Subcutaneous adipose tissue (tissue), 4 donors: ENCODE results near the gene CCDC71. TPM values are rescaled to one million over a fixed set of nuclear protein-coding genes. Genes with fewer than 3 reads are reported as not detected.

Source experiments
- CTCF ChIP-seq: fragments of 450-650 bp; IDR thresholded peaks from one replicate; pipeline ENCODE4 v1.5.1; 2016; ENCODE audit warnings: low read depth, mild to moderate bottlenecking, control low read depth, antibody characterized with exemption, moderate library complexity
- total RNA-seq, 4 donors: library from RNA; depleted of rRNA; stranded (reverse); fragments of >200 nt; gene quantifications; one replicate each; pipeline ENCODE4 v1.1.0, GENCODE V29; 2016

CCDC71 gene
- total RNA-seq: 10 to 100 TPM; 18.3 to 28.3 (median 25.1) TPM

DNA sequence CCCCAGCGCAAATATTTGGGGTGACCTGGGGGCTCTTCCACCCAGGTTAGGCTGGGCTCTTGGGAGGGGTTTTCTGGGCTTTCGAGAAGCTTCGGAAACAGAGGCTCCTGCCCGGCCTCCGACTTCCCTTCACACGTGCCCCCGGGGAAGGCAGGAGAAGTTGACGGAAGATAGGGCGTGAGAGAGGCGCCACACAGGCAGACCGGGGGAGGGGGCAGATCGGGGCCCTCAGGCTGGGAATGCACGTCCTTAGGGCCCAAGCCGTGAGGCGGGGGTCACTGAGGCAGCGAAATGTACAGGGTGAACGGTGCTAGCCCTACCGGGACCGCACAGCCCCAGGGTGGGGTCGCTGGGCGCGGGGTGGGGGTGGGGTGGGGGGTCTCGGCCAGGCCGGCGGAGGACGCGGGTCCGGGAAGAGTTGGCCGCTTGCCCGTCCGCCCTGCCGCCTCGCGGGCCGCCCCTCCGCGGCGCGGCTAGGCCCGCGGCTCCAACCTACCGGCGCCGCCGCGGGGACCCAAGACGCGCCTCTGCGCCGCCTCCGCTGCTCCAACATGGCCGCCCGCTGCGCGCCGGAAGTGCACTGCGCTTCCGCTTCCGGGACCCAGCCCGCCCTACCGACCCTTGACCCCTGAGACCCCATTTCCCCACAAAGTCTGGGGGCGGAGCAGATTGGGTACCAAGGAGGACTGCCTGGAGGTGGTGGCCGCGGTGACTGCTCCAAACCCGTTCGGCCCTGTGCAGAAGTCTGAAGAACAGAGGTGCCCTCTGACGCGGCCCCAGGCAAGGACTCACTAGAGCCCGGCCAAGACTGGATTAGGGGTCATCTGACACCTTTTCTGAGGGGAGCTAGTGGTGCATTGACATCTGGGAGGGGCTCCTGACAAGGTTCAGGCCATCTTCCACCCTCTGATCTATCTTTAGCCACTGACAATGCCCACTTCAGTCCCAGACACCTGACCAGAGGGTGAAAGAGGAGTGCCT is at the start of gene CCDC71:
CCDC71 (minus strand) TSS at position 561 of the 981 bp plus-strand sequence. CDS start 2,123 bp downstream, outside the sequence.
- TF ChIP-seq CTCF: no peak

DNA sequence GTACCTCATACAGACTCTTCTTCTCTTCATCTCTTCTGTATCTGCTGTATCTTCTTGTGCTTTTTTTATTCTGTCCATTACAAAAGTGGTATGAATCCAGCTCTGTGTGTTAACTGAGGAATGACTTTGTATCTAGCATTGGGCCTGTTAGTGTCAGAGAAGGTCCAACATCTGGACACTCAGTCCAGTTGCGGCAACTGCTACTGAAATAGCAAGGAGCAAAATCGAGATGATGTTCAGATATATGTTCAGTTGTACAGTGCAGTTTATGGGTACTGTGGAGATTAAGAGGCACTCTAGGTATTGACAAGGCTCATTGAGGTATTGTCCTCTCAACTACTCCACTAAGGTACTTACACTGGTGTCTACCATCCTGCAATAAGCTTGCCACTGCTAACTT is 47.9 kb upstream of the CCDC71 start:
- TF ChIP-seq CTCF: no peak

GRCh38 chr3:49213541-49213943 is 47.4 kb upstream of the CCDC71 start:
- TF ChIP-seq CTCF: no peak

- no peak for TF ChIP-seq CTCF
These were observed 33.8 kb upstream of the CCDC71 start for GRCh38 chr3:49199900-49200281.

GRCh38 chr3:49199239-49199899 is 33.2 kb upstream of the CCDC71 start:
- TF ChIP-seq CTCF: no peak

- no peak for TF ChIP-seq CTCF
These were observed 32.6 kb upstream of the CCDC71 start for GRCh38 chr3:49198611-49199230.

DNA sequence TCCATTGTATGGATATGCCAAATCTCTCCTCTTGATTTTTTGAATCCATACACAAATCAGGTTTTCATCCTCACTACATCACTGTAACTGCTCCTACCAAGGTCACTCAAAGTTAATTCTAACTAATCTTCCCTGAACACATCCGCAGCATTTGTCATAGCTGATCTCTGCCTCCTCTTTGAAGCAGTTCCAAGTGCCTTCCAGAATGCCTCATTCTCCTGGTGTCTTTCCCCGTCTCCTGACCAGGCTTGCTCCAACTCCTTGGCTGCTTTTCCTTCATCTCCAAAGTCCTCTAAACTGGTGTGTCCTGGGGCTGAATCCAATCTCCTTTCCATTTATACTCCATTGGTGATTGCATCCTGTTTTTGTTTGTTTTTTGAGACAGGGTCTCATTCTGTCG is 32.0 kb upstream of the CCDC71 start:
- no peak for TF ChIP-seq CTCF
